K562 (cell line): ENCODE data around the gene SYNJ2. TPM values are rescaled to one million over a fixed set of nuclear protein-coding genes. Genes with fewer than 3 reads are reported as not detected.

Source experiments
- CREBBP ChIP-seq: IDR thresholded peaks from one replicate; pipeline ENCODE4 v1.6.1; 2012; ENCODE audit warnings: low read depth, mild to moderate bottlenecking, control low read depth, inconsistent platforms, low read length
- FOXA1 ChIP-seq: fragments of 450-650 bp; IDR thresholded peaks from 2 replicates; pipeline ENCODE4 v1.6.1; 2016; ENCODE audit warnings: mild to moderate bottlenecking, borderline replicate concordance
- FOXO4 ChIP-seq: fragments of 450-650 bp; formaldehyde crosslinking; IDR thresholded peaks from 2 replicates; pipeline ENCODE4 v1.4.0; 2020; ENCODE audit warnings: mild to moderate bottlenecking, moderate library complexity
- GATAD2A ChIP-seq: fragments of 450-650 bp; IDR thresholded peaks from 2 replicates; pipeline ENCODE4 v1.6.1; 2017
- GMEB1 ChIP-seq: fragments of 250-450 bp; sonication (Bioruptor Pico); IDR thresholded peaks from 2 replicates; pipeline ENCODE4 v1.4.0; 2020; ENCODE audit warnings: mild to moderate bottlenecking
- KDM5B ChIP-seq: fragments of 200-600 bp; sonication (generic); IDR thresholded peaks from 2 replicates; pipeline ENCODE4 v1.6.1; 2012; ENCODE audit warnings: low read depth, mild to moderate bottlenecking, moderate library complexity, low read length, control low read depth, inconsistent platforms; ENCODE audit not compliant: insufficient replicate concordance
- MAFF ChIP-seq: IDR thresholded peaks from 2 replicates; pipeline ENCODE4 v1.6.1; 2012; ENCODE audit warnings: low read length, improper control_type of control experiment
- MBD1 ChIP-seq: fragments of 250-450 bp; sonication (Bioruptor Pico); IDR thresholded peaks from 2 replicates; pipeline ENCODE4 v1.8.0; 2022; ENCODE audit warnings: inconsistent platforms
- NFE2L1 ChIP-seq: fragments of 450-650 bp; IDR thresholded peaks from 2 replicates; pipeline ENCODE4 v1.6.1; 2016; ENCODE audit warnings: missing genetic modification characterization, low read depth, mild to moderate bottlenecking, missing compliant biosample characterization, moderate library complexity, borderline replicate concordance
- NFIX ChIP-seq: fragments of 250-450 bp; sonication (Bioruptor Pico); IDR thresholded peaks from 2 replicates; pipeline ENCODE4 v1.4.0; 2020; ENCODE audit warnings: low read depth, mild to moderate bottlenecking, moderate library complexity
- NUFIP1 ChIP-seq: fragments of 450-650 bp; IDR thresholded peaks from 2 replicates; pipeline ENCODE4 v1.6.1; 2018; ENCODE audit not compliant: partially characterized antibody
- RHOXF2B ChIP-seq: fragments of 250-450 bp; sonication (Bioruptor Pico); conservative IDR thresholded peaks from 2 replicates; pipeline ENCODE4 v1.5.1; 2021
- SNAPC5 ChIP-seq: fragments of 250-450 bp; sonication (Bioruptor Pico); IDR thresholded peaks from 2 replicates; pipeline ENCODE4 v1.8.0; 2021; ENCODE audit warnings: moderate library complexity, mild to moderate bottlenecking, inconsistent platforms
- TCF15 ChIP-seq: fragments of 250-450 bp; sonication (Bioruptor Pico); IDR thresholded peaks from 2 replicates; pipeline ENCODE4 v1.8.0; 2022; ENCODE audit warnings: moderate library complexity, mild to moderate bottlenecking, inconsistent platforms
- ZBTB12 ChIP-seq: fragments of 250-450 bp; sonication (Bioruptor Pico); IDR thresholded peaks from 2 replicates; pipeline ENCODE4 v1.4.0; 2020
- ZFP30 ChIP-seq: fragments of 250-450 bp; sonication (Bioruptor Pico); IDR thresholded peaks from 2 replicates; pipeline ENCODE4 v1.8.0; 2022; ENCODE audit warnings: moderate library complexity, mild to moderate bottlenecking, inconsistent platforms, borderline replicate concordance
- ZNF174 ChIP-seq: fragments of 250-450 bp; sonication (Bioruptor Pico); IDR thresholded peaks from 2 replicates; pipeline ENCODE4 v1.4.0; 2020; ENCODE audit warnings: mild to moderate bottlenecking
- ZNF197 ChIP-seq: fragments of 200-800 bp; sonication (Bioruptor generic); IDR thresholded peaks from 2 replicates; pipeline ENCODE4 v1.6.1; 2016; ENCODE audit warnings: low read depth, missing genetic modification characterization, missing compliant biosample characterization
- ZNF316 ChIP-seq: fragments of 450-650 bp; IDR thresholded peaks from 2 replicates; pipeline ENCODE4 v1.6.1; 2016
- ZNF699 ChIP-seq: fragments of 250-450 bp; sonication (Bioruptor Pico); IDR thresholded peaks from 2 replicates; pipeline ENCODE4 v1.8.0; 2021; ENCODE audit warnings: mild to moderate bottlenecking, moderate library complexity; ENCODE audit not compliant: insufficient replicate concordance
- ZNF766 ChIP-seq: fragments of 200-800 bp; sonication (Bioruptor generic); conservative IDR thresholded peaks from 2 replicates; pipeline ENCODE4 v1.6.1; 2016; ENCODE audit warnings: missing genetic modification characterization, missing compliant biosample characterization
- ZNF780A ChIP-seq: fragments of 250-450 bp; sonication (Bioruptor Pico); IDR thresholded peaks from 2 replicates; pipeline ENCODE4 v1.5.0; 2021; ENCODE audit warnings: mild to moderate bottlenecking
- polyA plus RNA-seq, 8 experiments: library from polyadenylated mRNA; depleted of rRNA in 4 of 8; stranded (reverse) in 5 of 8; unstranded in 3 of 8; fragments of >200 nt; fragmentation: Nextera tagmentation in 2 of 8; fragmentation: Illumina TruSeq in 1 of 8; extraction: Ambion mirVana in 2 of 8; extraction: Trizol in 1 of 8; gene quantifications; 2 replicates each; pipeline versions ENCODE4 v1.2.1 to v1.2.3, GENCODE V29; 2011 to 2014; ENCODE audit warnings: inconsistent platforms in 1 of 8, missing spikeins in 1 of 8
- total RNA-seq, 7 experiments: library from RNA; depleted of rRNA in 6 of 7; stranded (reverse); fragments of >200 nt in 6 of 7; fragmentation: Illumina TruSeq in 2 of 7; extraction: Trizol in 2 of 7; gene quantifications; 2 replicates each; pipeline versions ENCODE4 v1.2.1 to v1.2.3, GENCODE V29; 2011 to 2021; ENCODE audit warnings: low replicate concordance in 1 of 7

Gene SYNJ2
- total and polyA plus RNA-seq, 9 of the 15 experiments (the other 6 are each of a cell fraction or from before 2014, with no cell fraction given): 3.0 to 27.7 (median 17.8) TPM

GRCh38 chr6:158003910-158004700 lies 22.4 kb downstream of the SYNJ2 start (continued):
- TF ChIP-seq FOXO4 (peak; percentile 97), ZNF197 (CRISPR knock-in tag) (peak; percentile 100), NFIX (CRISPR knock-in tag) (peak; percentile 76), ZNF766 (CRISPR knock-in tag) (peak; percentile 99), ZFP30 (CRISPR knock-in tag) (peak; percentile 73; the same call in 1 of the 2 replicates), KDM5B (no peak), NUFIP1 (peak; percentile 94), ZNF699 (CRISPR knock-in tag) (peak; percentile 90), CREBBP (no peak), ZNF316 (no peak), MBD1 (CRISPR knock-in tag) (peak; percentile 93), ZNF174 (peak; percentile 69; the same call in 1 of the 2 replicates), NFE2L1 (tag) (peak; percentile 82), MAFF (no peak), TCF15 (CRISPR knock-in tag) (peak; percentile 92; the same call in 1 of the 2 replicates), GMEB1 (CRISPR knock-in tag) (peak; percentile 82), ZBTB12 (CRISPR knock-in tag) (peak; percentile 94), ZNF780A (peak; percentile 84; the same call in 1 of the 2 replicates), GATAD2A (peak; percentile 75), SNAPC5 (CRISPR knock-in tag) (peak; percentile 69; the same call in 1 of the 2 replicates), FOXA1 (no peak), RHOXF2B (CRISPR knock-in tag) (peak; percentile 97)
